ENCODE measurements around the gene PLAC8. TPM values are rescaled to one million over a fixed set of nuclear protein-coding genes. Genes with fewer than 3 reads are reported as not detected.
A peak's percentile ranks its signal among the peaks of the same experiment; 100 is the strongest.
"Not testable (repeated sequence)": the region's sequence is repeated elsewhere in the genome, so short reads cannot be mapped to it uniquely, and the experiment has no call there.

The PLAC8 gene
- total RNA-seq, 2 donors from 2014 or later = 146 to 182 TPM

GRCh38 chr4:83109480-83110222 lies 4.9 kb downstream of the PLAC8 start:
- ATAC-seq = peak; percentile 35
- peaks cover 9% of the 10 kb centered on the region for H3K36me3 Mint-ChIP-seq (ENCODE audit: low read depth)
- no peaks in the 10 kb centered on the region for H3K9me3 ChIP-seq (ENCODE audit: control insufficient read depth, low read length, poor library complexity, severe bottlenecking)

GRCh38 chr4:83108101-83108861 lies 6.2 kb downstream of the PLAC8 start:
- no peak for ATAC-seq
- H3K36me3 Mint-ChIP-seq (ENCODE audit: low read depth) = peaks cover 6% of the 10 kb centered on the region

More at GRCh38 chr4:83109480-83110222, 4.9 kb downstream of the PLAC8 start:
- peaks cover 37% of the 10 kb centered on the region for H3K4me1 Mint-ChIP-seq
- no peaks in the 10 kb centered on the region for H3K27me3 Mint-ChIP-seq
- DNase-seq = peak; percentile 18 to 32 (median 21)
- peak overlapping the region; percentile 98 for H3K27ac Mint-ChIP-seq
- H3K4me3 Mint-ChIP-seq = peak overlapping the region; percentile 91

DNA sequence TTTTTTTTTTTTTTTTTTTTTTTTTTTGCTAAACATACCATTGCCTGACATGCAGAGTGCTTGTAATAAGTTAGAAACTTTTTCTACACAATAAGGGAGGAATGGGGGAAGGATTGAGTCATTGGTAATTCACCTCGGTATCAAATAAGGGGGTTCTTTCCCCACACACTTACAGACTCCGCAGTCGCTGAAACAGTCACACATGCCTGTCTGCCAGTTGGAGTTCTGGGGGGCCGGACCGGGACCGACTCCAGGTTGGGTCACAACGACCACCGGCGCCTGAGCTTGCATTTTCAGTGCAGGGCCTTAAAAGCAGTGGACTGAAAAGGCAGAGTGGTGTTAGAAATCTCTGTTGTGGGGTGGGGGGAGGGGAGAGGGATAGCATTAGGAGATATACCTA lies 6.9 kb downstream of the PLAC8 start:
- Mint-ChIP-seq H3K36me3 (ENCODE audit: low read depth) (peaks cover 6% of the 10 kb centered on the region), H3K27me3 (no peaks in the 10 kb centered on the region), H3K4me1 (peaks cover 34% of the 10 kb centered on the region), H3K27ac (peak overlapping the region; percentile 98), H3K4me3 (no peak overlapping the region)
- no peaks in the 10 kb centered on the region for H3K9me3 ChIP-seq (ENCODE audit: control insufficient read depth, low read length, poor library complexity, severe bottlenecking)
- no peak for ATAC-seq
- DNase-seq = no peak

More at GRCh38 chr4:83108101-83108861, 6.2 kb downstream of the PLAC8 start:
- no peak for DNase-seq
- Mint-ChIP-seq H3K4me1 (peaks cover 35% of the 10 kb centered on the region), H3K27me3 (no peaks in the 10 kb centered on the region), H3K4me3 (peak overlapping the region; percentile 91), H3K27ac (peak overlapping the region; percentile 98)
- no peaks in the 10 kb centered on the region for H3K9me3 ChIP-seq (ENCODE audit: control insufficient read depth, low read length, poor library complexity, severe bottlenecking)

DNA sequence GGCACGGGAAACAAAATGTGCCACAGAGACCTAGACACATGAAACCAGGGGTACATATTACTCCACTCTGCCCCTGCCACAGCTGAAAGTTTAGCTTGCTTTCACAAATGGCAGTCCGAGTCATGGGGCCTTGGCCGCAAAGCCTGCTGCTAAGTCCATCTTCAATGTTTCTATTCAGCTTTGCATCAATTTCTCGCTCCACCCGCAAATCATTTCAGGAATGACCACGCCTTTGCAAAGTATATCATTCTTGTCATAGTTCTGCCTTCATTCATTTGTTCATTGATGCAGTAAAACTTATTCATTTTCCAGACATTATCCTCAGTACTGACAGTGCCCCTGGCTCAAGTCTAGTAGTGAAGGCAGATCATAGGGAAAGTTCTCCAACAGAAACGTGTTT lies 9.5 kb downstream of the PLAC8 start:
- no peaks in the 10 kb centered on the region for H3K27me3 Mint-ChIP-seq
- H3K36me3 Mint-ChIP-seq (ENCODE audit: low read depth) = peaks cover 11% of the 10 kb centered on the region
- peak overlapping the region; percentile 71 for H3K27ac Mint-ChIP-seq
- no peak overlapping the region for H3K4me3 Mint-ChIP-seq
- ATAC-seq (no peak), DNase-seq (no peak)
- no peaks in the 10 kb centered on the region for H3K9me3 ChIP-seq (ENCODE audit: control insufficient read depth, low read length, poor library complexity, severe bottlenecking)
- H3K4me1 Mint-ChIP-seq = peaks cover 35% of the 10 kb centered on the region

- H3K4me1 Mint-ChIP-seq = peaks cover 27% of the 10 kb centered on the region
- no peak for DNase-seq
- ATAC-seq = no peak
- H3K27me3 Mint-ChIP-seq = no peaks in the 10 kb centered on the region
- H3K4me3 Mint-ChIP-seq = no peak overlapping the region
- no peak overlapping the region for H3K27ac Mint-ChIP-seq
- H3K36me3 Mint-ChIP-seq (ENCODE audit: low read depth) = peaks cover 20% of the 10 kb centered on the region
- no peaks in the 10 kb centered on the region for H3K9me3 ChIP-seq (ENCODE audit: control insufficient read depth, low read length, poor library complexity, severe bottlenecking)
These were observed 18.1 kb downstream of the PLAC8 start for GRCh38 chr4:83096397-83096796.

DNA sequence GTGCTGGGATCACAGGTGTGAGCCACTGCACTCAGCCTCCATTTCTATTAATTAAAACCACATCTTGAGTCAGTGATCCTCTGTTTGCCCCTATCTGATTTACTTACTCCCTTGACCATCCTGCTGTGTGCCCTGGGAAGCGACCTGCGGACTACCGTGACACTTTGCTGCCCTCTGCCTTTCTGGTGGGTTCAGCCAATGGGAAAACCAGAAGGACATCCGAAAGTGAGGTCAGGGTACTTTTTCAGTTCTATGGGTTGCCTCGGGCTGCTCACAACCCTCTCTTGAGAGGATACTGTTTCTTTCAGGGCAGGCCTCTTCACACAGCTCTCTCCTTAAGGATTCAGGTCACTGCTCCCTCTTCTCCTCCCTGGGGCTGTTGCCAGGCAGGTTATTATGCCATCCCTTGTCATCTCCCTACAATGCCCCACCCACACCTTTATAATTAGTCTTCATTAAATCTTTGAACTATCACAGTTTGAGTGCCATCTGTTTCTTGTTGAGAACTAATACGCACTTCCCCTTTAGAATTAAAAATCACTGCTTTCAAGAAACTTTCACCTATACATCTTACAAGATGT lies 21.4 kb downstream of the PLAC8 start:
- H3K4me3 Mint-ChIP-seq = no peak overlapping the region
- H3K9me3 ChIP-seq (ENCODE audit: control insufficient read depth, low read length, poor library complexity, severe bottlenecking) = no peaks in the 10 kb centered on the region
- DNase-seq (no peak), ATAC-seq (no peak)
- peaks cover 28% of the 10 kb centered on the region for H3K36me3 Mint-ChIP-seq (ENCODE audit: low read depth)
- no peaks in the 10 kb centered on the region for H3K27me3 Mint-ChIP-seq
- H3K27ac Mint-ChIP-seq = peak overlapping the region; percentile 86
- peaks cover 28% of the 10 kb centered on the region for H3K4me1 Mint-ChIP-seq

DNA sequence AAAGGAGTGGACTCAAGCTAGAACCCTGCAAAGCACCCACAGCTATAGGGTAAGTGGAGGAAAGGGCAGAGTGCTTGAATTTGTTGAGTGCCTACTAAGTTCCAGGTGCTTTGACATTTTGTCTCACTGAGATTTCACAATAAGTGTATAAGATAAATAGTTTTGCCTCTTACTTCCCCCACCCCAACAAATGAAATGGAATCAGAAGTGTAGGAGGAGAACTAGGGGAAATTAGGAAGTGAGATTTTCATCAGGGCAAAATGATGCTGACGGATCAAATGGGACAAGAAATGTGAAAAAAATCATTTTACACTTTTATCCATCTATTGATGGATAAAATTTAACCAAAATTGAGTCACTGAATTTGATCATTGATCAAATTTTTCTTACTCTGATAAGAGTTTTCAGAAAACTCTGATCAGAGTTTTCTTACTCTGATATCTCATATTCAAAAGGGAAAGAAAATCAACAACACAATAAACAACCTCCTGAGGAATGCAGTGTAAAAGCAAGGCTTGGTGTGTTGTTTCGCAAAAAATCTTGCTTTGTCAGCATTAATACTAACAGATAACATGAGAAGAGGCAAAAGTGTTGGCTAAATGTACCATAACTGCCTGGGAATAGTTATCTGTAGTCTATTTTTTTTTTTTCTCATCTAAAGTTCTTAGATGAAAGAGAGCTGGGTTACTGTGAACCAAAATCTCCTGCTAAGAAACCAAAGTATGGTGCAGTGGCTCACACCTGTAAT lies 24.9 kb downstream of the PLAC8 start:
- Mint-ChIP-seq H3K4me1 (peaks cover 30% of the 10 kb centered on the region), H3K36me3 (ENCODE audit: low read depth) (peaks cover 23% of the 10 kb centered on the region), H3K4me3 (no peak overlapping the region), H3K27ac (no peak overlapping the region), H3K27me3 (no peaks in the 10 kb centered on the region)
- no peaks in the 10 kb centered on the region for H3K9me3 ChIP-seq (ENCODE audit: control insufficient read depth, low read length, poor library complexity, severe bottlenecking)
- no peak for DNase-seq
- ATAC-seq = no peak

GRCh38 chr4:83084956-83085355 lies 29.6 kb downstream of the PLAC8 start:
- H3K36me3 Mint-ChIP-seq (ENCODE audit: low read depth) = peaks cover 12% of the 10 kb centered on the region
- H3K9me3 ChIP-seq (ENCODE audit: control insufficient read depth, low read length, poor library complexity, severe bottlenecking); H3K4me3 Mint-ChIP-seq; ATAC-seq; H3K27me3 Mint-ChIP-seq; DNase-seq: not testable (repeated sequence)
- peak overlapping the region; percentile 73 for H3K27ac Mint-ChIP-seq
- peaks cover 37% of the 10 kb centered on the region for H3K4me1 Mint-ChIP-seq

DNA sequence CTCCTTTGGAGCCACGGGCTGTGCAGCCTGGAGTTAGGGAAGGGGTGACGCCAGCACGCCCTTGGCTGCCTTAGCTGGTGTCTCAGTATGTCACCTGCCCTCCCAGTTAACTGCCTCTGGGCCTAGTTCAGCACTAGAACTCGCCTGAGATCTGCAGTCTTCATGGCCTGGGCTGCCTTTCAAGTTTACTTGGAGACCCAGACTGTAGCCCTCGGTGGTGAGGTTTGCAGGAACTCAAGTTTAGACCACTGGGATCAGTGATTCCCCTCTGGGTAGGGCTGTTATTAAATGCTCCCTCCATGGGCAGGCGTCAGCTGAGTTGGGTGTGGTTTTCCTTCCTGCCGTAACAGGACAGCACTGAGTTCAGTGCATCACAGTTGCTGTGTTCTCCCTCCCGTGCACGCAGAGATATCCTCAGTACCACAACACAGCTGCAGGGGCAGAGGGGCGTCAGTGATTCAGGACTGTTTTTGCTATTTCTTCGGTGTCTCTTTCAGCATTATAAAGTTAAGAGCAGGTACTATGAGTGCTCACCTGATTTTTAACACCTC lies 30.5 kb downstream of the PLAC8 start:
- H3K27me3 Mint-ChIP-seq = no peaks in the 10 kb centered on the region
- no peaks in the 10 kb centered on the region for H3K9me3 ChIP-seq (ENCODE audit: control insufficient read depth, low read length, poor library complexity, severe bottlenecking)
- H3K27ac Mint-ChIP-seq = peak overlapping the region; percentile 95
- H3K4me1 Mint-ChIP-seq = peaks cover 33% of the 10 kb centered on the region
- H3K4me3 Mint-ChIP-seq = peak overlapping the region; percentile 66
- peak; percentile 99 for ATAC-seq
- peaks cover 8% of the 10 kb centered on the region for H3K36me3 Mint-ChIP-seq (ENCODE audit: low read depth)
- DNase-seq = peak in 2 of 3 donors; percentile 12 to 48

DNA sequence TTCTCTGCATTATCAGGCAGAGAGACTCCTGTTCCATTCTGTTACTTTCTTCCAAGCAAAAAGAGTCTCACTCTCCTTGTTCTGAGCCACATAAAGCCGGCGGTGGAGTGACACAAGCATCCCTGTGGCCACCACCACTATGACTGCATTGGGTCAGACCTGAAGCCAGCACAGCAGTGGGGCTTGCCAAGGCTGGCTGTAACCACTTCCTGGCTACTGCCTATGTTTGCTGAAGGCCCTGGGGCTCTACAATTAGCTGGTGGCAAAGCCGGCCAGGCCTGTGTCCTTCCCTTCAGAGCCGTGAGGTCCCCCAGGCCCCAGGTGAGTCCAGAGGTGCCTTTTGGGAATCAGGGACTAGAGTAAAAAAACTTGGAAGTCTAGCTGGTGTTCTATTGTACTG lies 31.8 kb downstream of the PLAC8 start:
- peaks cover 27% of the 10 kb centered on the region for H3K4me1 Mint-ChIP-seq
- no peaks in the 10 kb centered on the region for H3K27me3 Mint-ChIP-seq
- no peak for ATAC-seq
- H3K27ac Mint-ChIP-seq = peak overlapping the region; percentile 95
- H3K36me3 Mint-ChIP-seq (ENCODE audit: low read depth) = no peaks in the 10 kb centered on the region
- no peak for DNase-seq
- no peak overlapping the region for H3K4me3 Mint-ChIP-seq
- H3K9me3 ChIP-seq (ENCODE audit: control insufficient read depth, low read length, poor library complexity, severe bottlenecking) = no peaks in the 10 kb centered on the region

DNA sequence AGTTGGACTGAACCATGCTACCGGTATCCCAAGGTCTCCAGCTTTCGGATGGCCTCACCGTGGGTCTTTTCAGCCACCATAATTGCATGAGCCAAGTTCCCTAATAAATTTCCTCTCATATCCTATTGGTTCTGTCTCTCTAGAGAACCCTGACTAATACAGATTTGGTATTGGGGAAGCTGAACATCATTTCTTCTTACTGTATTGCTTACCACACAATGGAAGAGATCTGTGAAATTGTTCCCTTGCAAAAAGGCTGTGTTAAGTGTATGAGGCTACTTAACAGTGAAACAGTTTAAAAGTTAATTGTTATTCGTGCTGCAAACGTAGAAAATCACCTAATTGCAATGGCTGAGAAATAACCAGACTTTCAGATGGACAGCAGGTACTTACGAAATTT lies 34.0 kb downstream of the PLAC8 start:
- Mint-ChIP-seq H3K36me3 (ENCODE audit: low read depth) (peaks cover 8% of the 10 kb centered on the region), H3K4me1 (peaks cover 33% of the 10 kb centered on the region), H3K27me3 (no peaks in the 10 kb centered on the region), H3K4me3 (no peak overlapping the region), H3K27ac (peak overlapping the region; percentile 27)
- no peak for DNase-seq
- H3K9me3 ChIP-seq (ENCODE audit: control insufficient read depth, low read length, poor library complexity, severe bottlenecking) = no peaks in the 10 kb centered on the region
- ATAC-seq = no peak

DNA sequence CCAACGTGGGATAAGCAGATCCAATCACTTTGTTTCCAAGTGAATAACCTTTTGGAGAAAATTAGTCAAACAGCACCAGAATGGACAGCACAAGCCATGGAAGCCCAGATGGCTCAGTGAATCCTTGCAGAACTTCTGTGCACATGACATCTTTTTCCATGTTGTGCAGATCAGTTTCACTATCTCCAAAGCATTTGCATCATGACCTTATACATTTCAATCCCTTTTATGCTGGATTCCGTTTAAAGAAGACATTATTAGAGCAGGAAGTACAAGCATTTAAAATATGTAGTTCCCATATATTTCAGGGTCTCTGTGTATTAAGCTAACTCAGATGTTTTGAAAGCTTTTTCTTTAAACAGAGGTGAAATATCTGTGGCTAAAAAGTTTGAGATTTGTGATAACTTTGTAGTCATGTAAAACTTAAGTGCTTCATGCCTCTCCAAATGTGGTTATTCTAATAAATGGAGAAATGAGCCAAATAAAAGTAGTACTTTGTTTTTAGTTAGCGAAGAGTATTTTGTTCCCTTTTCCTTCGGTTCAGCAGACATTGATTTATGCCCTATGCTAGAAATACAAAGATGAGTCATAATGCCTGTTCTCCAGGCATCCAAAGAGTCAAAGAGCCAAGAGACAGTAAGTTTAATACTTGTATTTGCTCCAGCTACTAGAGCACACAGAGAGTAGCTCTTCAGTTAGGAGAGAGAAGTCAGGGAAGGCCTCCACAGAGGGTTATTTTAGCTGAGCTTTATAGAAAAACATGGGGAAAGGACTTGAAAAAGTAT lies 39.0 kb downstream of the PLAC8 start:
- ATAC-seq (no peak), DNase-seq (no peak)
- H3K4me3 Mint-ChIP-seq = no peak overlapping the region
- no peaks in the 10 kb centered on the region for H3K27me3 Mint-ChIP-seq
- H3K36me3 Mint-ChIP-seq (ENCODE audit: low read depth) = peaks cover 11% of the 10 kb centered on the region
- H3K4me1 Mint-ChIP-seq = peaks cover 14% of the 10 kb centered on the region
- H3K9me3 ChIP-seq (ENCODE audit: control insufficient read depth, low read length, poor library complexity, severe bottlenecking) = no peaks in the 10 kb centered on the region
- no peak overlapping the region for H3K27ac Mint-ChIP-seq

Data from T-helper 17 cell (primary cell).